ENCODE results near the gene SYNDIG1.

The SYNDIG1 gene

GRCh38 chr20:24665741-24666191 lies 196.3 kb downstream of the SYNDIG1 start:
- TF ChIP-seq NFRKB (IDR thresholded peaks at IDR 0.05): no peak
- TF ChIP-seq, protein P1, sequence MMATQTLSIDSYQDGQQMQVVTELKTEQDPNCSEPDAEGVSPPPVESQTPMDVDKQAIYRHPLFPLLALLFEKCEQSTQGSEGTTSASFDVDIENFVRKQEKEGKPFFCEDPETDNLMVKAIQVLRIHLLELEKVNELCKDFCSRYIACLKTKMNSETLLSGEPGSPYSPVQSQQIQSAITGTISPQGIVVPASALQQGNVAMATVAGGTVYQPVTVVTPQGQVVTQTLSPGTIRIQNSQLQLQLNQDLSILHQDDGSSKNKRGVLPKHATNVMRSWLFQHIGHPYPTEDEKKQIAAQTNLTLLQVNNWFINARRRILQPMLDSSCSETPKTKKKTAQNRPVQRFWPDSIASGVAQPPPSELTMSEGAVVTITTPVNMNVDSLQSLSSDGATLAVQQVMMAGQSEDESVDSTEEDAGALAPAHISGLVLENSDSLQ (IDR thresholded peaks at IDR 0.05): no peak
- no peak for TF ChIP-seq FOXA1 (IDR thresholded peaks at IDR 0.05)
- TF ChIP-seq SUZ12 (IDR thresholded peaks at IDR 0.05): no peak
- ChIA-PET CTCF (no interaction called here), POLR2A (no interaction called here)

DNA sequence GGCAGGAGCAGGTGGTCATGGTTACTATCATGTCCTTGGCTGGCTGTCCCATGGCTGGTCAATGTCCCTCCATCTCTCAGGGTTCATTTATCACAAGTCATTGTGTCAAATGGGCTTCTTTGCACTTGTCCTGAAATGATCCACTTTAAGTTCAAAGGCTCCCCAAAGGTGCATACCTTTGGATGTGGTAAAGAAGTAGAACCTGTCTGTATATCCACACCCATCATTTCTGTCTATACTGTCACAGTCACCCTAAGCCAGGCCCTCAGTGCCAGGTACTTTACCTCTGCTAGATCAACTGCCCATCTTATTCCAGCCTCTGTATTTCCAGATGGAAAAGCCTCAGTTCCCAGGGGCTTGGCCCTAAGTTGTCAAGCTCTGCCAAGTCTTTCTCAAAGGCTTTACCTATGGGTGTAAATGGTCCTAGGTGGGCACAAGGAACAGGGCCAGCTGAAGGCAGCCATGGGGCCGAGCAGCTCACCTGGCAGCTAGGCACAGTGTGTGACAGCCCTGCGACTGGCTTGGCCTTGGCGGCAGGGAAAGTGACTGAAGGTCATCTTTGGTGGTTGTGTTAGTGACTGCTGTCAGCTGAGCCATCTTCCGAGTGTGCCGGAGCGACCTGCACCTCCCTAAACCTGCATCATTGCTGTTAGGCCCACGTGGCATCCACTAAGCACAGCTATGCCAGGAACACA lies 198.4 kb downstream of the SYNDIG1 start:
- CTCF ChIA-PET: no interaction called here
- POLR2A ChIA-PET: no interaction called here
- TF ChIP-seq FOXM1 (IDR thresholded peaks at IDR 0.05; ENCODE audit: borderline replicate concordance) (no peak), BHLHE40 (IDR thresholded peaks at IDR 0.05; ENCODE audit: borderline replicate concordance) (no peak), CTBP1 (IDR thresholded peaks at IDR 0.05; ENCODE audit: borderline replicate concordance) (no peak), ZNF384 (IDR thresholded peaks at IDR 0.05) (no peak), HDGF (IDR thresholded peaks at IDR 0.05; ENCODE audit: borderline replicate concordance) (no peak), ARNT (IDR thresholded peaks at IDR 0.05) (no peak), NFRKB (IDR thresholded peaks at IDR 0.05) (no peak), L3MBTL2 (conservative IDR thresholded peaks at IDR 0.05) (no peak), TARDBP (IDR thresholded peaks at IDR 0.05) (no peak), LEF1 (IDR thresholded peaks at IDR 0.05; ENCODE audit: borderline replicate concordance) (no peak), ELF4 (IDR thresholded peaks at IDR 0.05) (no peak), SP1 (IDR thresholded peaks at IDR 0.05) (no peak), SUZ12 (IDR thresholded peaks at IDR 0.05) (no peak), FOXK2 (IDR thresholded peaks at IDR 0.05) (no peak), FOXA1 (IDR thresholded peaks at IDR 0.05) (no peak)
- TF ChIP-seq, protein P1 (IDR thresholded peaks at IDR 0.05): no peak
- DNase-seq (ENCODE audit: extremely low spot score): no peak

More at GRCh38 chr20:24665741-24666191, 196.3 kb downstream of the SYNDIG1 start:
- DNase-seq (ENCODE audit: extremely low spot score): no peak

GRCh38 chr20:24668384-24668702 lies 198.9 kb downstream of the SYNDIG1 start:
- ChIA-PET CTCF (no interaction called here), POLR2A (no interaction called here)
- no peak for DNase-seq (ENCODE audit: extremely low spot score)
- TF ChIP-seq LEF1 (IDR thresholded peaks at IDR 0.05; ENCODE audit: borderline replicate concordance) (no peak), BHLHE40 (IDR thresholded peaks at IDR 0.05; ENCODE audit: borderline replicate concordance) (no peak), ZNF384 (IDR thresholded peaks at IDR 0.05) (no peak), TARDBP (IDR thresholded peaks at IDR 0.05) (no peak), FOXK2 (IDR thresholded peaks at IDR 0.05) (no peak), ARNT (IDR thresholded peaks at IDR 0.05) (no peak), ELF4 (IDR thresholded peaks at IDR 0.05) (no peak), SUZ12 (IDR thresholded peaks at IDR 0.05) (no peak), FOXA1 (IDR thresholded peaks at IDR 0.05) (no peak), HDGF (IDR thresholded peaks at IDR 0.05; ENCODE audit: borderline replicate concordance) (no peak), NFRKB (IDR thresholded peaks at IDR 0.05) (no peak), L3MBTL2 (conservative IDR thresholded peaks at IDR 0.05) (no peak), CTBP1 (IDR thresholded peaks at IDR 0.05; ENCODE audit: borderline replicate concordance) (no peak), SP1 (IDR thresholded peaks at IDR 0.05) (no peak), FOXM1 (IDR thresholded peaks at IDR 0.05; ENCODE audit: borderline replicate concordance) (no peak)
- TF ChIP-seq, protein P1 (IDR thresholded peaks at IDR 0.05): no peak

- no peak for TF ChIP-seq FOXM1 (IDR thresholded peaks at IDR 0.05; ENCODE audit: borderline replicate concordance)
- TF ChIP-seq NFRKB (IDR thresholded peaks at IDR 0.05): no peak
- TF ChIP-seq ARNT (IDR thresholded peaks at IDR 0.05): no peak
- TF ChIP-seq HDGF (IDR thresholded peaks at IDR 0.05; ENCODE audit: borderline replicate concordance): no peak
- no peak for TF ChIP-seq TARDBP (IDR thresholded peaks at IDR 0.05)
- TF ChIP-seq SUZ12 (IDR thresholded peaks at IDR 0.05): no peak
- TF ChIP-seq ELF4 (IDR thresholded peaks at IDR 0.05): no peak
- TF ChIP-seq FOXK2 (IDR thresholded peaks at IDR 0.05): no peak
- TF ChIP-seq SP1 (IDR thresholded peaks at IDR 0.05): no peak
- TF ChIP-seq CTBP1 (IDR thresholded peaks at IDR 0.05; ENCODE audit: borderline replicate concordance): no peak
- no peak for TF ChIP-seq ZNF384 (IDR thresholded peaks at IDR 0.05)
- no peak for TF ChIP-seq LEF1 (IDR thresholded peaks at IDR 0.05; ENCODE audit: borderline replicate concordance)
- TF ChIP-seq, protein P1 (IDR thresholded peaks at IDR 0.05): no peak
- TF ChIP-seq FOXA1 (IDR thresholded peaks at IDR 0.05): no peak
- TF ChIP-seq L3MBTL2 (conservative IDR thresholded peaks at IDR 0.05): no peak
- POLR2A ChIA-PET: no interaction called here
- CTCF ChIA-PET: no interaction called here
- DNase-seq (ENCODE audit: extremely low spot score): no peak
Measured at GRCh38 chr20:24668791-24669190, 199.4 kb downstream of the SYNDIG1 start.

DNA sequence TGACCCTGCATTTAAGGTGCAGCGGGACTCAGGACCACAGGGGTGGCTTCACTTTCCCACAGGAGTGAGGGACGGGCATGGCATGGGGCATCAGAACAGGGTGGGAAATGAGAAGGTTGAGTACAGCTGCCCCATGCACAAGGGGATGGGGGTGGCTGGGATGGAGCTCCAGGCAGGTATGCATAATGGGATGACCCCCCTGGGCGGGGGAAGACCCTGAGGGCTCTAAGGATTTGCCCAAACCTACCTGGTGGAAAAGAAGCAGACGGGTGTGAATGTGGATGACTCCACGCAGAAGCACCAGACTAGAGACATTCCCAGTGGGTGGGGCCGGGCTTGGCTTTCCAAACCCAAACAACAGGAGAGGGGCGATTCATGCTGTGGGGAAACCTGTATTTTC lies 200.3 kb downstream of the SYNDIG1 start:
- POLR2A ChIA-PET: no interaction called here
- no peak for TF ChIP-seq BHLHE40 (IDR thresholded peaks at IDR 0.05; ENCODE audit: borderline replicate concordance)
- no peak for TF ChIP-seq NFRKB (IDR thresholded peaks at IDR 0.05)
- no peak for TF ChIP-seq FOXK2 (IDR thresholded peaks at IDR 0.05)
- TF ChIP-seq ZNF384 (IDR thresholded peaks at IDR 0.05): no peak
- TF ChIP-seq ELF4 (IDR thresholded peaks at IDR 0.05): no peak
- TF ChIP-seq L3MBTL2 (conservative IDR thresholded peaks at IDR 0.05): no peak
- no peak for DNase-seq (ENCODE audit: extremely low spot score)
- CTCF ChIA-PET: interaction anchor here (0.7 kb wide), 1 partner anchor 165 kb away, joined by 3 read pairs; no protein-coding TSS in a partner anchor
